GM18517 (cell line): Measurements from ENCODE around the gene STAB1.

Experiments used
- ATAC-seq: cut with Tn5 transposase; IDR thresholded peaks from one replicate; pipeline ENCODE4 v1.9.1; 2021; ENCODE audit warnings: mild to moderate bottlenecking, moderate library complexity; ENCODE audit not compliant: unreplicated experiment

STAB1 gene

DNA sequence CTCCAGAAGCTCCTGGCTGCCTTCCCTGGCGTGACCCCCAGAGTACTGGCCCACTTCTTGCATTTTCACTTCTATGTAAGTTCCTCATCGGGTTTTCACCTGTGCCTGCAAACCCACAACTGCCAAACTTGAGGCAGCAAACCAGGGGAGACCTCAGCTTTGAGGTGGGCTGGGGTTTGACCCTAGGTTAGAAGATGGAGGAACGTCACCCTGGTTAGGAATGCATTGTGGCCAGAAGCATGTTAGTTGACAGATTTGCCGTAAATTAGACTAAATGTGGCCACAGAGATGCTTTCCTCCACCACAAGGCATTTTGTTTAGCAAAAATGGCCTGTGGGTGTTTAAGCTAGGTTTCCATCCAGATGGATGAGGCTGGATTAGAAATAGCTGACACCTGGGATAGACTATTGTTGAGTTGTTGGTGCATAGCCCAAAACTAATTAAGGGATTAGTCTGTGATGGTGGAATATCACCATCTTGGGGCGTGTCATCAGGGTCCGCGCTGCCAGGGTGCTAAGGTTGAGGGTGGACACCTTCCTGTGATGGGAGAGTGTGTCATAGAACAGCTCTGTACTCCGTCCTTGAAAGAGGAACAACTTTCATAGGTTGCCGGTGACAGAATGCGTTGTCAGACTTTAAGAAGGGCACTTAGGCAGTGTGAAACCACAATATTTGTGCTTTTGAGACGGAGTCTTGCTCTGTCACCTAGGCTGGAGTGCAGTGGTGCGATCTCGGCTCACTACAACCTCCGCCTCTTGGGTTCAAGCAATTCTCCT is 36.2 kb upstream of the STAB1 start:
- no peak for ATAC-seq

GRCh38 chr3:52461874-52462273 is 33.3 kb upstream of the STAB1 start:
- no peak for ATAC-seq

DNA sequence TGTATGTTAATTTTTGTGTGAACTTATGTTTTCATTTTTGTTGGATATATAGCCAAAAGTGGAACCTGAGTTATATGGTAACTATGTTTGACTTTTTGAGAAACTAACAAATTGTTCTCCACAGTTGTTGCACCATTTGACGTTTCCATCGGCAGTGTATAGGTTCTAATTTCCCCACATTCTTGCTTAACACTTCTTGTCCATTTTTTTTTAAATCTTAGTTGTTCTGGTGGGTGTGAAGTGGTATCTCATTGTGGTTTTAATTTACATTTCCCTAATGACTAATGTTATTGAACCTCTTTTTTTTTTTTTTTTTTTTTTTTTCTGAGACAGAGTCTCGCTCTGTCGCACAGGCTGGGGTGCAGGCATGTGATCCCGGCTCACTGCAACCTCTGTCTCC is 31.7 kb upstream of the STAB1 start:
- ATAC-seq: no peak

DNA sequence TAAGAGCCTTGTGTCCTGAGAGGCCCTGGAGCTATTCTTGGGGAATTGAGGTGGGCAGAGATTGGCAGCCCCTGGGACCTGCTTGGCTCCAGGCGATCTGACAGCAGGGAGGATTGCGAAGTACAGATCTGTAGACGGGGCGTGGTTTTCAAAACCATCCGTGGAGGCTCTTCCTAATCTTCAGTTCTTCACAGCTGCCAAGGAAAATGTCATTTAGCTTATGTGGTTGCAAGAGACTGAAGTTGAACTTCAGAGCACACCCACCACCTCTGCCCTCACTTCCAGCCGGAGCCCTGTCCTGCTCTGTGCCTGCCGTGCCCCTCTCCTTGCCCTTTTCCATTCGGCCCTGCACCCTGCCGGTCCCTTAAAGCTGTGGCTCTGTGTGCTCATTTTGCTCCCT is 26.8 kb upstream of the STAB1 start:
- ATAC-seq: no peak

DNA sequence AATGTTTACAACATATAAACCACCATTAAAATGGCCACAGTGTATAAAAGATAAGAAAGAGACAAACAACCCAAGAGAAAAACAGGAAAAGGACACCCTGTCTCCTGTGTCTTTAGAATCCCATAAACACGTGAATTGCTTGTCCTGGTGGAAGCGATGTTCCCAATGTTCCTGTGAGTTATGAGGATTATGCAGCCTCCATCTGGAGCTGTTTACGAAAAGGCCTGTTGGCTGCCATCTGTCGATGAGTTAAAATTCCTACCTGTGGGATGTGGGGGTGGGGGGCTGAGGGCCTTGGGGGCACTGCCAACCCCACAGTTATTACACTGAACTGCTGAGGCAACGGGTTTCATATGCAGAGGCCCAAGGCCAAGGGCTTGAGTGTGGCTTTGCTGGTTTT is 26.1 kb upstream of the STAB1 start:
- no peak for ATAC-seq

DNA sequence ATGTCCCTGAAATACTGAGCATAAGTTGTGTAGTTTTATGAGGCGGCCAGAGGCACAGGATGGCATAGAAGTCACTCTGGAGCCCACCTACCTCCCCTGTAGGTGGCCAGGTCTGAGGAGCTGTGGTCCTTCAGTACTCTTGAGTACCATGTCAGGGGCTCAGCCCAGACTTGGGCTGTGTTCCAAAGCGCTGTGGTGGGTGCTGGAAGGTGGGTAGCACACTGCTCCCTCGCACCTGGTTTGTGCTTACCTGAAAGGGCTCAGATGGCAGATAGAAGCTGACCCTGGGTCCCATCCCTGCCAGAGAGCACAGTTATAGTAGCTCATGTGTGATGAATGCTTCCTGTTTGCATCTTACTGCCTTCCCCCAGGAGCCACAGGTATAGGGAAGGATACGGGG is 24.2 kb upstream of the STAB1 start:
- no peak for ATAC-seq

DNA sequence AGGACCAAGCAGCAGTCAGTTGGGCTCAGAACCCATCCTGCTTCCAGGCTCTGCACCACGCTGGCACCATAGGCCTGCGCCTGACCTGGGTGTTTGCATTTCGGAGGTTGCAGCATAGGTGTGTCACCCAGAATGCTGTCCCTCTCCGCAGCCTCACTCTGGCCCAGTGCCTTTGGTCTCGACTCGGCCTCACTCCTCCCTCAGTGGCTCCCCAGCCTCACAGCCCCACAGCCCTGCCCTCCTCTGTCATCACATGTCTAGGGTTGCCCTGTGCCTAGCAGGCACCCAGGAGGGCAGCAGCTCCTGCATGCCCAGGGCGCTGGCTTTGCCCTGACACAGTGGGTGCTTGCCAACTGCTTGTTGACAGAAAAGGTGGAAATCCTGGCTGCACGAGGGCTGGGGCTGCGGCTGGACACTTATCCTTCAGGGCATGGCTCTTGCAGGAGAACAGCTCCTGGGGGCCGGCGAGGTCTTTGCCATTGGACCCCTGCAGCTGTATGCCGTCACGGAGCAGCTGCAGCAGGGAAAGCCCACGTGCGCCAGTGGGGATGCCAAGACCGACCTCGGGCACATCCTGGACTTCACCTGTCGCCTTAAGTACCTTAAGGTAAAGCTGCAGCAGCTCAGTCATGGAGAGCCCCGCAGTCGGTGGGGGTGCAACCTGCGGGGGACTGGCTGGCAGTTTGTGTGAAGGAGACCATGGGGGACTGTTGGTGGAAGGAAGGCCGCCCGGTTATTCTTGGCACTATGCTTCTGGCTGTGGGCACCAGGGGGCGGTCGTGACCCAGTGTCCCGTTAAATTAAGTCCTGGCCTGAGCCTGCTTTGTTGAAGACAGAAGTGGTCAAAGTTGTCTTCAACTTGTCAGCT is 23.5 kb upstream of the STAB1 start:
- ATAC-seq: no peak

- no peak for ATAC-seq
Measured at GRCh38 chr3:52472239-52473000, 22.7 kb upstream of the STAB1 start.

GRCh38 chr3:52473026-52473425 is 22.1 kb upstream of the STAB1 start:
- no peak for ATAC-seq

GRCh38 chr3:52477076-52477795 is 17.9 kb upstream of the STAB1 start:
- no peak for ATAC-seq

DNA sequence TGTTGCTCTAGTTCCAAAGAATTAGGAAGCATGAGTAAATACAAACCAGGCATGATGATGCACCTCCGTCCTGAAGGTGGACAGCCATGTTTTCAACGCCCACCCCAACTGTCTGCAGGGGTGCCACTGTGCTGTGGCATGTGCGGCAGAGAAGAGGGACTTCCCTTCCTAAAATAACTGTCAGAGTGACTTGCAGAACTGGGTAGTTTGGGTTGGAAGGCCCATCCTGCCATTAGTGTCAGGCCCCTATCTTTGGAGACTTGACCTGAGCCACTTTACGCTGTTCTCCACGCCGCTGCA is 17.4 kb upstream of the STAB1 start:
- no peak for ATAC-seq

DNA sequence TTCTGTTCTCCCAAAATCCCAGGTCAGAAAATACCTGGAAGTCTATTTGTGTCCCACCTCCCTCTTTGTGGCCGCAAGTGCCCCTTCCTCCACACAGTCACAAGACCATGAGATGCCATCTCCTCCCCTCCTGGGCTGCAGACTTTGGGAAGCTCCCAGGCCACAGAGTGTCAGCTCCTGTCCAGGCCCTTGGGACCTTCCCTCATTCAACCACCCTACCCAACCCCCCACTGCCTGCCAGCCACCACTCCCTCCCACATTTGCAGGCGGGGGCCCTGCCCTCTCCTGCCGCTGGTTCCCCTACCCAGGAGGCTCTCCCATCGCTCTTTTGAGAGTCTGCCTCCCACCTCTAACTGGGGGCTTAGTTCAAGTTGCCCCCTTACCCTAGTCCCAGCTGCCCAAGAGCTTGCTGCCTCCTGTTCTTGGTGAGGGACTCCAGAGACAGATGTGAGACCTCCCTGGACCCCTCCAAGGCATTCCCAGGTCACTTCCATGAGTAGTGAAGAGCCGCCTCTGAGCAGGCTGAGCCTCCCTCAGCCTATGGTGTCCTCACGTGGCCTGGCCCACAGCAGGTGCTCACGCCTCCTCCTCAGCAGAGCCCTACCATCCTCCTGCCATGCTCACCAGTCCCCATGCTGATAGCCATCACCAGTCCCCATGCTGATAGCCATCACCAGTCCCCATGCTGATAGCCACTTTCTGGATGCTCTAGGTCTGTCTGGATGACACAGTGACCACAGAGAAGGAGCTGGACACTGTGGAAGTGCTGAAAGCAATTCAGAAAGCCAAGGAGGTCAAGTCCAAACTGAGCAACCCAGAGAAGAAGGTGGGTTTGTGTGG is 15.9 kb upstream of the STAB1 start:
- ATAC-seq: no peak

DNA sequence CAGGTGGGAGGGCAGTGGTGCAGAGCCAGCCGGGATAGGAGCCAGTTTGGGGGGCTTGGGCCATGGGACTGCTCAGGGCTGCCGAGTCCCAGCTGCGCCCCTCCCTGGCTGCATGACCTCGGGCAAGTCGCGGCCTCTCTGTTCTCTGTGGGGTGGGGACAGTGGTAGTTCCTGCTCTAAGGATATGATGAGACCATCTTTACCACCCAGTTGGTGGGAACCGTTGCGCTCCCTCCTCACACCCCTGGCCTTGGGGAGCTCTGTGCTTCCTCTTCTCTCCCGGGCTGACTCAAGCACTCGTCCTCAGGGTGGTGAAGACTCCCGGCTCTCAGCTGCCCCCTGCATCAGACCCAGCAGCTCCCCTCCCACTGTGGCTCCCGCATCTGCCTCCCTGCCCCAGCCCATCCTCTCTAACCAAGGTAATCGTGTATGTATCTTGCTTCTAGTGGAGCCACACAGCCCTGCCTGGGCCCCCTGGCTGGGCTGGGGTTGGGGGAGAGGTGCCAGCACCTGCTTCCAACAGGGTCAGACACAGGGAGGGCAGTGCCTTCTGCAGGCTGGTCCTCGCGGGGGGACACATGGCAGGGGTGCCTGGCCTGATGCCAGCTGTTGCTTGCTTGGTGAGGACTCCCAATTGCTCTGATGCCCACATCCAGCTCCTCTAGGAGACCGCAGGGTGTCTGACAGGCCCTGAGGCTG is 15.1 kb upstream of the STAB1 start:
- no peak for ATAC-seq

DNA sequence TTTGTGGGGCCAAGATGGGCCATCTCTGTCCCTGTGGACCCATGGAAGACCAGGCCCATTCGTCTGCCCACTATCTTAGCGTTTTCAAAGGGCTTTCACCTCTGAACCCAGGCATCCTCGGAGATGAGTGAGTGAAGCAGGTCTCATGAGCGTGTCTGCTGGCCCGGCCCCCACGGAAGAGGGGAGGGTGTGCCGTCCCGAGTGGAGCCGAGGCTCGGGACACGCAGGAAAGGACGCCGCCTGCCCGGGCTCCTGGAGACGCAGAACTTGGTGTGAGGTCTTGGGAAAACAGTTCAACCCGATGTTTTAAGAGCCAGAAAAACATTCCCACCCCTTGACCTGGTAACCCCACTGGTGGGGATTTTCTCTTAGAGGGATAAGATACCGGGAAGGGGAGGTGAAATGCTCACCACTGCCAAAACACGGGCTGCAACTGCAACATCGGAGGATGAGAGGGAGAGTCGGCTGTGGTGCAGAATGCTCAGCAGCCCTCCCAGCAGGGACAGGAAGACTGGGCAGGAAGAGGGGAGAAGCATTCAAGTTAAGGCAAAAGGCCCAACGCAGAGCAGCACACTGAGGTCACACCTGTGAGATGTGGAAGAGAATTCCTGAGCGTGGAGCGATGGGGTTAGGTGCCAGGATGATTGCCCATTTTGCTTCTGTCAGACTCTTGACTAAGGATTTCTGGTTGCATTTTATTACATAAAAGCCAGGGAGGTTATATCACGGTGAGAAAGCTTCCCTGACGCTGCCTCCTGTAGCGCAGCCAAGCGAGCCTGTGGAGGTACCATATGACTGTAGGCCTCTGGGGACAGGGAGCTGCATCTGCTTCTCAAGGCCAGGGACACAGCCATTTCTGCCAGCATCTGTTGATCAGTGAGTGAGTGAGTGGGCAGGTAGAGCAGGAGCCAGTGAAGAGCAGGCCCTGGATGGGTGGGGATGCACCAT is 14.1 kb upstream of the STAB1 start:
- ATAC-seq: no peak

- ATAC-seq: no peak
Measured at GRCh38 chr3:52481819-52482521, 13.2 kb upstream of the STAB1 start.

GRCh38 chr3:52483081-52483480 is 12.1 kb upstream of the STAB1 start:
- no peak for ATAC-seq

DNA sequence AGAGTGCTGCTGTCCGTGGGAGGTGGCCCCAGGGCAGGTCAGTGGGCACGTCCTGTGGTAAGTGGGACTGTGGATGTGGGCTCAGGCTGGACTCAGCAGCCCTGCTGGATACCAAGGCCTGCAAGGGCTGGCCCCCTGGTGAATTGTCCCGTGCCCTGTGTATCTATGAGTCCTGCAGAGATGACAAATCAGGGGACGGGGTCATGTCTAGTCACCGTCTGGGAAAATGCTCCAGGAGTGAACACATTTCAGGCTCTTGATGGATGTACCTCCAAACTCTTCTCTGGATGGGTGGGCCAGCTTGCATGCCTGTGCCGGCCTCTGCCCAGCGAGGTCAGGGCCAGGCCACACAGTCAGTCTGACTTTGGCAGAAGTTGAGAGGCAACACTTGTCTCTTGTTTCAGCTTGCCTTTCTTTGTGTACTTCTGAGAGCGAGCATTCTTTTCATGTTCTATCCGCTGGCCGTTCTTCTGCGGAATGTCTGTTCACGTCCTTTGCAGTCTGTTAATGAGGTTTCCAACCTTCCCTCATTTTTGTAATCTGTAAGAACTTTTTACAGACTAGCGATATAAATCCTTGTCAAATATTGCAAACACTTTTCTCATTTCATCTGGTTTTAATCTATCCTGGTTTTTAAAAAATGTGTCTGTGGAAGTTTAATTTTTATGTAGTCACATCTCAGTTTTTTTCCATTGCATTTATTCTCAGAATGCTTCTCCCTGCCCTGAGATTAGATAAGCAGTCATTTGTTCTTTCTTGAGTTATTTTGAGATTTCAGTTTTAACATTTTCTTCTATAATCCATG is 11.4 kb upstream of the STAB1 start:
- no peak for ATAC-seq
